Fibroblast of villous mesenchyme (primary cell): ENCODE measurements around the gene NUP98. TPM values are rescaled to one million over a fixed set of nuclear protein-coding genes. Genes with fewer than 3 reads are reported as not detected.

Experiments
- DNase-seq: peaks from one replicate; pipeline ENCODE4 v3.0.0-alpha.2; 2010; ENCODE audit warnings: low read depth
- H3K4me3 ChIP-seq: 2 replicates; pipeline ENCODE4 v1.5.1; 2011; ENCODE audit warnings: low read depth, mild to moderate bottlenecking, low read length
- total RNA-seq: library from RNA; depleted of rRNA; stranded (reverse); fragments of >200 nt; gene quantifications from 2 replicates; pipeline ENCODE4 v1.2.3, GENCODE V29; 2012
- TF ChIP-seq, protein P1 (sequence below): IDR thresholded peaks from 2 replicates; pipeline ENCODE4 v1.5.1; 2012; ENCODE audit warnings: low read depth, mild to moderate bottlenecking, low read length; ENCODE audit not compliant: insufficient read depth

The NUP98 gene
- total RNA-seq, 1 donor: 183 TPM

GRCh38 chr11:3723014-3723708, 74.2 kb downstream of the NUP98 start:
- TF ChIP-seq, protein P1, sequence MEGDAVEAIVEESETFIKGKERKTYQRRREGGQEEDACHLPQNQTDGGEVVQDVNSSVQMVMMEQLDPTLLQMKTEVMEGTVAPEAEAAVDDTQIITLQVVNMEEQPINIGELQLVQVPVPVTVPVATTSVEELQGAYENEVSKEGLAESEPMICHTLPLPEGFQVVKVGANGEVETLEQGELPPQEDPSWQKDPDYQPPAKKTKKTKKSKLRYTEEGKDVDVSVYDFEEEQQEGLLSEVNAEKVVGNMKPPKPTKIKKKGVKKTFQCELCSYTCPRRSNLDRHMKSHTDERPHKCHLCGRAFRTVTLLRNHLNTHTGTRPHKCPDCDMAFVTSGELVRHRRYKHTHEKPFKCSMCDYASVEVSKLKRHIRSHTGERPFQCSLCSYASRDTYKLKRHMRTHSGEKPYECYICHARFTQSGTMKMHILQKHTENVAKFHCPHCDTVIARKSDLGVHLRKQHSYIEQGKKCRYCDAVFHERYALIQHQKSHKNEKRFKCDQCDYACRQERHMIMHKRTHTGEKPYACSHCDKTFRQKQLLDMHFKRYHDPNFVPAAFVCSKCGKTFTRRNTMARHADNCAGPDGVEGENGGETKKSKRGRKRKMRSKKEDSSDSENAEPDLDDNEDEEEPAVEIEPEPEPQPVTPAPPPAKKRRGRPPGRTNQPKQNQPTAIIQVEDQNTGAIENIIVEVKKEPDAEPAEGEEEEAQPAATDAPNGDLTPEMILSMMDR: no peak
- peak; percentile 98 for DNase-seq
- no peak overlapping the region for H3K4me3 ChIP-seq

GRCh38 chr11:3722100-3722499, 75.3 kb downstream of the NUP98 start:
- no peak for DNase-seq
- TF ChIP-seq, protein P1: no peak
- no peak overlapping the region for H3K4me3 ChIP-seq

DNA sequence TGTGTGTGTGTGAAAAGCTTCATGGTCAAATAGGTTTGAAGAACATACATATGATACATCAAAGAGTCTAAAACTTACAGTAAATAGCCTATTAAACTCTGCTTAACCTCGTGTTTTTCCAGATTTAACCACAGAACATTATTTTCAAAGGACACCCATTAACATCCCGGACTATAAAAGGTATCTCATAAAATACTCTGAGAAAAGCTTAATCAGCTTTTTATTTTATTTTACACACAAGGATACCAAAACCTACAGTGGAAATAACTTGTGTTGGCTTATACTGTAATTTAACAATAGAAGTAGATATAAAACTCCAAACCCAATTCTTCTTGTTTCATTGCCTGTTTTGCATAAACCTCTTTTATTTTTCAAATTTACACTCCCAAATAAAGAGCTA, 76.4 kb downstream of the NUP98 start:
- peak; percentile 25 for DNase-seq
- TF ChIP-seq, protein P1: no peak
- no peak overlapping the region for H3K4me3 ChIP-seq

- no peak overlapping the region for H3K4me3 ChIP-seq
- TF ChIP-seq, protein P1: no peak
- DNase-seq: no peak
Observed at GRCh38 chr11:3712274-3712673, 85.1 kb downstream of the NUP98 start.

- H3K4me3 ChIP-seq: no peak overlapping the region
- TF ChIP-seq, protein P1: no peak
- DNase-seq: peak; percentile 39
Observed at GRCh38 chr11:3710485-3711259, 86.7 kb downstream of the NUP98 start.

- H3K4me3 ChIP-seq: no peak overlapping the region
- TF ChIP-seq, protein P1: no peak
- no peak for DNase-seq
Observed at GRCh38 chr11:3709977-3710376, 87.4 kb downstream of the NUP98 start.
